Neural crest cell (in vitro differentiated cells): ENCODE data around the gene HYLS1. TPM values are rescaled to one million over a fixed set of nuclear protein-coding genes. Genes with fewer than 3 reads are reported as not detected.
"Not testable (repeated sequence)": the region's sequence is repeated elsewhere in the genome, so short reads cannot be mapped to it uniquely, and the experiment has no call there.

Source experiments
- DNase-seq: peaks from one replicate; pipeline ENCODE4 v3.0.0; 2021; ENCODE audit warnings: low read depth, mixed read lengths, low spot score
- H3K27ac Mint-ChIP-seq: one replicate; pipeline ENCODE4 v1.8.0; 2021; ENCODE audit warnings: mild to moderate bottlenecking, mixed read lengths; ENCODE audit not compliant: unreplicated experiment
- H3K27me3 Mint-ChIP-seq: 2 replicates; pipeline ENCODE4 v1.8.0; 2021; ENCODE audit warnings: low read depth, mild to moderate bottlenecking, mixed read lengths
- H3K36me3 Mint-ChIP-seq: 2 replicates; pipeline ENCODE4 v1.8.0; 2021; ENCODE audit warnings: low read depth, mild to moderate bottlenecking, mixed read lengths
- H3K4me1 Mint-ChIP-seq: 2 replicates; pipeline ENCODE4 v1.8.0; 2021; ENCODE audit warnings: mixed read lengths
- H3K4me3 Mint-ChIP-seq: one replicate; pipeline ENCODE4 v1.8.0; 2021; ENCODE audit warnings: mild to moderate bottlenecking, mixed read lengths
- H3K9me3 Mint-ChIP-seq: 2 replicates; pipeline ENCODE4 v1.8.0; 2021; ENCODE audit warnings: mixed read lengths
- total RNA-seq: library from RNA; stranded (reverse); gene quantifications from 2 replicates; pipeline ENCODE4 v1.2.1, GENCODE V29; 2021
- TF ChIP-seq, protein P1 (sequence below): fragments of 200-600 bp; sonication (generic); conservative IDR thresholded peaks from 2 replicates; pipeline ENCODE4 v1.5.0; 2021; ENCODE audit warnings: antibody characterized with exemption, mild to moderate bottlenecking

HYLS1 gene
- total RNA-seq, 1 donor from 2014 or later: 7.7 TPM

DNA sequence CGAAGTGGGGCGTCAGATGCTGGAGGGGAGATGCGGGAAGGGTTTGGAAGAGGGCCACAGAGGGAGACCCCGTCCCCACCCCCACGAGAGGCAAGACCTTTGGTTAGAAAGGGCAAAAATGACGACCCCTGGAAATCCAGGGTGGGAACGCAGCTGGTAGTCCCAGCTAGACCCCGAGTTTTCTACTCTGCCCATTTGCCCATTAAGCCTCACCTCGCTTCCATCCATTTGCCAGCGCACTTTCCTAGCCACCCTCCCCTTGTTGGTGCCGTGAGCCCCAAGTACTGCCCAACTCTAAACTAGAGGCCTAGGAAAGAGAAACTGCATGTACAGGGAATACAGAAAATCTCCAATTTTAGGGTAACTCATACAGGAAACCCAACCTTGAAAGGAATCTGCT lies 17.2 kb downstream of the HYLS1 start:
- Mint-ChIP-seq H3K27me3 (peaks cover 43% of the 10 kb centered on the region), H3K9me3 (peaks cover 5% of the 10 kb centered on the region)

DNA sequence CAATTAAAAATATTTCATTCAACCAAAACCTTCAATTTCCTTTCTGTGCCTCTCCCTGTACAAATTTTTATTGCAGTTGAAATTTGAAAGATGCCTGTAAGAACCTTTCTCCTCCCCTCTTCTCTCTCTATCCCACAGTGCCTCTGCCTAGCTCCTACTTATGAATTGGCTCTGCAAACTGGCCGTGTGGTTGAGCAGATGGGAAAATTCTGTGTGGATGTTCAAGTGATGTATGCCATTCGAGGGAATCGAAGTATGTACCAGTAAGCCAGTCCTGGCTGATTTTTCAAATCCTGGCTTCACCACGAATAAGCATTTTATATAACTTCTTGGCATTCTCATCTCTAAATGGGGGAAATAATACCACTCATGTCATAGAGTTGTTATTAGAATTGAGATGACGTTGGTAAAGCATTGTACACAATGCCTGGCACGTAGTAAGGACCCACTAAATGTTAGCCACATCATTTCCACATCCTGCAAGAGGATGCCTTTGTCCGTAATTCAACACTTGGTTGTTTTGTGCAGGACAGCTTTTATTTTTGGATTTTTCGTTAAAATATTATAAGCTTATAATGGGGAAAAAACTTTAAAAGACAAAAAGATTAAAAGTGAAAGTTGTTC lies 22.9 kb downstream of the HYLS1 start:
- H3K9me3 Mint-ChIP-seq: peaks cover 4% of the 10 kb centered on the region
- H3K4me1 Mint-ChIP-seq: peaks cover 7% of the 10 kb centered on the region
- DNase-seq: no peak
- H3K27me3 Mint-ChIP-seq: peaks cover 34% of the 10 kb centered on the region
- peaks cover 4% of the 10 kb centered on the region for H3K36me3 Mint-ChIP-seq
- H3K4me3 Mint-ChIP-seq: no peak overlapping the region
- H3K27ac Mint-ChIP-seq: no peak overlapping the region
- TF ChIP-seq, protein P1, sequence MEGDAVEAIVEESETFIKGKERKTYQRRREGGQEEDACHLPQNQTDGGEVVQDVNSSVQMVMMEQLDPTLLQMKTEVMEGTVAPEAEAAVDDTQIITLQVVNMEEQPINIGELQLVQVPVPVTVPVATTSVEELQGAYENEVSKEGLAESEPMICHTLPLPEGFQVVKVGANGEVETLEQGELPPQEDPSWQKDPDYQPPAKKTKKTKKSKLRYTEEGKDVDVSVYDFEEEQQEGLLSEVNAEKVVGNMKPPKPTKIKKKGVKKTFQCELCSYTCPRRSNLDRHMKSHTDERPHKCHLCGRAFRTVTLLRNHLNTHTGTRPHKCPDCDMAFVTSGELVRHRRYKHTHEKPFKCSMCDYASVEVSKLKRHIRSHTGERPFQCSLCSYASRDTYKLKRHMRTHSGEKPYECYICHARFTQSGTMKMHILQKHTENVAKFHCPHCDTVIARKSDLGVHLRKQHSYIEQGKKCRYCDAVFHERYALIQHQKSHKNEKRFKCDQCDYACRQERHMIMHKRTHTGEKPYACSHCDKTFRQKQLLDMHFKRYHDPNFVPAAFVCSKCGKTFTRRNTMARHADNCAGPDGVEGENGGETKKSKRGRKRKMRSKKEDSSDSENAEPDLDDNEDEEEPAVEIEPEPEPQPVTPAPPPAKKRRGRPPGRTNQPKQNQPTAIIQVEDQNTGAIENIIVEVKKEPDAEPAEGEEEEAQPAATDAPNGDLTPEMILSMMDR: no peak

More for the DNA sequence above, 17.2 kb downstream of the HYLS1 start:
- H3K36me3 Mint-ChIP-seq: peaks cover 7% of the 10 kb centered on the region
- H3K27ac Mint-ChIP-seq: no peak overlapping the region
- H3K4me1 Mint-ChIP-seq: peaks cover 21% of the 10 kb centered on the region
- TF ChIP-seq, protein P1: no peak
- peak overlapping the region; percentile 56 for H3K4me3 Mint-ChIP-seq
- no peak for DNase-seq

DNA sequence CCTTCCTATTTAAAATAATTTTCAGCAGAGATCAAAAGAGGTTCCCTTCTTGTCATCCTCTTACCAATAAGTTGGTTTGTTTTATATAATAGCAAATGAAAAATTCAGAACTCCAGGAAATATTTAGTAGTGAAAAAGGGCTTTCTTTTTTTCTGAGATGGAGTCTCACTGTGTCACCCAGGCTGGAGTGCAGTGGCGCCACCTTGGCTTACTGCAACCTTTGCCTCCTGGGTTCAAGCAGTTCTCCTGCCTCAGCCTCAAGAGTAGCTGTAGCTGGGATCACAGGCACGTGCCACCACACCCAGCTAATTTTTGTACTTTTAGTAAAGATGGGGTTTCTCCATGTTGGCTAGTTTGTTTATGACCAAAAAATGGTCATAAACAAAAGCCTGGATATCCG lies 27.1 kb downstream of the HYLS1 start:
- H3K4me1 Mint-ChIP-seq, H3K36me3 Mint-ChIP-seq, H3K4me3 Mint-ChIP-seq, H3K27ac Mint-ChIP-seq, H3K9me3 Mint-ChIP-seq, DNase-seq: not testable (repeated sequence)
- peaks cover 38% of the 10 kb centered on the region for H3K27me3 Mint-ChIP-seq

DNA sequence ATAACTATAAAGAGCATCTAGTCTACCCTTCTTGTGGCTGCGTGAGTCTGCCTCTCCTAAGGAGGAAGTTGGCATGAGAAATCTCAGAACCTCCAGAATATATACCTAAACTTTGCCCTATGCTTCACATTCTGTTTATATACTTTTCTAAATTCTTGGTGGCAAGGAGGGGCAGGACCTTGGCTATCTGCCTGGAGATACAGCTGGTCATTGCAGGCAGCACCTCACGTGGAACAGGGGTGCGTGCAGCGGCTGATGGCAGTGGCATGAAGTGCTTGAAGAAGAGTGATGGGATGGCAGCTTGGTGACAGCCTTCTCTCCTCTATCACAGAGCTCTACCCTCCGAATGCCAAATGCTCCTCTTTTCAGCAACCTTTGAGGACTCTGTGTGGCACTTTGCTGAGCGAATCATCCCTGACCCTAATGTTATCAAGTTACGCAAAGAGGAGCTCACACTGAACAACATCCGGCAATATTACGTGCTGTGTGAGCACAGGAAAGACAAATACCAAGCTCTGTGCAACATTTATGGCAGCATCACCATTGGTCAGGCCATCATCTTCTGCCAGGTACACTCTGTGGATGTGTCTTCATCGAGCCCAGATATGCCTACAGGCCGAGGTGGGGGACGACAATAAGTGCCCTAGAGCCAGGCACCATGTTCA lies 29.3 kb downstream of the HYLS1 start:
- no peaks in the 10 kb centered on the region for H3K4me1 Mint-ChIP-seq
- no peak for DNase-seq
- TF ChIP-seq, protein P1: no peak
- peaks cover 38% of the 10 kb centered on the region for H3K27me3 Mint-ChIP-seq
- no peaks in the 10 kb centered on the region for H3K9me3 Mint-ChIP-seq
- no peak overlapping the region for H3K27ac Mint-ChIP-seq
- no peaks in the 10 kb centered on the region for H3K36me3 Mint-ChIP-seq
- no peak overlapping the region for H3K4me3 Mint-ChIP-seq

DNA sequence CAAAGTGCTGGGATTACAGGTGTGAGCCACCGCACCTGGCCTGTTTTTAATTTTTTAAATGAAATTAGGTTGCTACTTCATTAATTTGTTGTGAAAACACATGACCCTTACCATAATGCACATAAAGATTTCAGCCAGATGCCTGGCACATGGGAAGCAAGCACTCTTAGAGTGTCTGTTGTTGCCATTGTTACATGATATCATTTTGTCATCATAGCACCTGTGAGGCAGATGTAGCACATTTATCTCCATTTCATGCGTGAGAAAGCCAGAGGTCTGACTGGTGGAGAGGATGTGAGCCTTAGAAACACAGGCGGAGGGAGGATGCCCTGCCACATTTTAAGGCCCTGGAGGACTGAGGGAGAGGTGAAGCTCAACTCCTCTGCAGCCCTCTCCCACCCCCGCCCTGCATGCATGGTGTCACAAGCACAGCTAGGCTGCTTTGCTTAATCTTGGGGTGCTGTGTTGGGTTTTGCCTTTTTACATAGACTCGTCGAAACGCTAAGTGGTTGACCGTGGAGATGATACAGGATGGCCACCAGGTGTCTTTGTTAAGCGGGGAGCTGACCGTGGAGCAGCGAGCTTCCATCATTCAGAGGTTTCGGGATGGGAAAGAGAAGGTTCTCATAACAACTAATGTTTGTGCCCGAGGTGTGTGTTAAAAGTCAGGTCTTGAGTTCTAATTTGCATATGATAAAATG lies 30.8 kb downstream of the HYLS1 start:
- no peak overlapping the region for H3K4me3 Mint-ChIP-seq
- TF ChIP-seq, protein P1: no peak
- peaks cover 44% of the 10 kb centered on the region for H3K27me3 Mint-ChIP-seq
- no peak overlapping the region for H3K27ac Mint-ChIP-seq
- no peaks in the 10 kb centered on the region for H3K4me1 Mint-ChIP-seq
- no peak for DNase-seq
- H3K9me3 Mint-ChIP-seq: no peaks in the 10 kb centered on the region
- no peaks in the 10 kb centered on the region for H3K36me3 Mint-ChIP-seq

DNA sequence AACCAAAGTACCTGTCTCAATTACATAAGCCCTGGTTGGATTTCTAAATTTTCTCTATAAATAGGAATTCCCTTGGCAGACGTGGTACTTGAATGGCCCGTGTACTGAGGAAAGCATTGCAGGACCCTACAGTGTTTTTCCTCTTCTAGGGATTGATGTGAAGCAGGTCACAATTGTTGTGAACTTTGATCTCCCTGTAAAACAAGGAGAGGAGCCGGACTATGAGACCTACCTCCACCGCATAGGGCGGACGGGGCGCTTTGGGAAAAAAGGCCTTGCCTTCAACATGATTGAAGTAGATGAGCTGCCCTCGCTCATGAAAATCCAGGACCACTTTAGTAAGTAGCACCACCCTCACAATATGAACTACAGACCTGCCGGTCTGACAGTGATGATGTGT lies 33.6 kb downstream of the HYLS1 start:
- Mint-ChIP-seq H3K9me3 (no peaks in the 10 kb centered on the region), H3K36me3 (no peaks in the 10 kb centered on the region), H3K27ac (peak overlapping the region; percentile 22), H3K27me3 (peaks cover 45% of the 10 kb centered on the region), H3K4me1 (no peaks in the 10 kb centered on the region), H3K4me3 (no peak overlapping the region)
- no peak for DNase-seq
- TF ChIP-seq, protein P1: no peak
